ENCODE data around the gene CBLIF.

DNA sequence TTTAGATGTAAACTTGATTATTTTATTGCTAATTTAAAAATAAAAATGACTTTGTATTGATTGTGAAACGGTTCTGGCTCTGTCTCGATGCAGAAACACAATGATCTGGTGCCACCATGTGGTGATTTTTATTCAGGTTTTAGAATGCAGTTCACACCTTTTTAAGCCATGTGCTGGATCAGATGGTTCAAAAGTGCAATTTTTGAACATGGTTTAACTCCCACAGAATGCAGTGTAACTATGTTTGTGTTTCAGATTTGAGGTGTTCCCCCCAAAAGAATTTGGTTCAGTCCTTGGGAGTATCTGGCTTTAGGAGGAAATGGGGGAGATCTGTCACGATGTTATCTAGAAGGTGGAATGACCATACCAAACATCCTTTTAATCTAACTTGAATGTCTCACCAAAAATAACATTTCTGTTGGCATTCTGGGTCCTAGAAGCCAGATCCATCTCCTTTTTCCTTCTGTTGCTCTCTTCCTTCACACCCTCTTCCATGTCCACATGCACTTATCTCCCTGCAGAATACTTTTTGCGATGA is 42.6 kb downstream of the CBLIF start:
- TF ChIP-seq, protein P1, sequence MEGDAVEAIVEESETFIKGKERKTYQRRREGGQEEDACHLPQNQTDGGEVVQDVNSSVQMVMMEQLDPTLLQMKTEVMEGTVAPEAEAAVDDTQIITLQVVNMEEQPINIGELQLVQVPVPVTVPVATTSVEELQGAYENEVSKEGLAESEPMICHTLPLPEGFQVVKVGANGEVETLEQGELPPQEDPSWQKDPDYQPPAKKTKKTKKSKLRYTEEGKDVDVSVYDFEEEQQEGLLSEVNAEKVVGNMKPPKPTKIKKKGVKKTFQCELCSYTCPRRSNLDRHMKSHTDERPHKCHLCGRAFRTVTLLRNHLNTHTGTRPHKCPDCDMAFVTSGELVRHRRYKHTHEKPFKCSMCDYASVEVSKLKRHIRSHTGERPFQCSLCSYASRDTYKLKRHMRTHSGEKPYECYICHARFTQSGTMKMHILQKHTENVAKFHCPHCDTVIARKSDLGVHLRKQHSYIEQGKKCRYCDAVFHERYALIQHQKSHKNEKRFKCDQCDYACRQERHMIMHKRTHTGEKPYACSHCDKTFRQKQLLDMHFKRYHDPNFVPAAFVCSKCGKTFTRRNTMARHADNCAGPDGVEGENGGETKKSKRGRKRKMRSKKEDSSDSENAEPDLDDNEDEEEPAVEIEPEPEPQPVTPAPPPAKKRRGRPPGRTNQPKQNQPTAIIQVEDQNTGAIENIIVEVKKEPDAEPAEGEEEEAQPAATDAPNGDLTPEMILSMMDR (conservative IDR thresholded peaks at IDR 0.05; ENCODE audit: low read depth, low read length) = peak; percentile 82
- TF ChIP-seq EZH2 (IDR thresholded peaks at IDR 0.05; ENCODE audit: borderline replicate concordance, low read depth, low read length, poor library complexity, severe bottlenecking) = no peak

All from A673 (cell line).